Measurements from ENCODE around the gene KIFBP.
A peak's percentile ranks its signal among the peaks of the same experiment; 100 is the strongest.
"Not testable (repeated sequence)": the region's sequence is repeated elsewhere in the genome, so short reads cannot be mapped to it uniquely, and the experiment has no call there.

The KIFBP gene, protein sequence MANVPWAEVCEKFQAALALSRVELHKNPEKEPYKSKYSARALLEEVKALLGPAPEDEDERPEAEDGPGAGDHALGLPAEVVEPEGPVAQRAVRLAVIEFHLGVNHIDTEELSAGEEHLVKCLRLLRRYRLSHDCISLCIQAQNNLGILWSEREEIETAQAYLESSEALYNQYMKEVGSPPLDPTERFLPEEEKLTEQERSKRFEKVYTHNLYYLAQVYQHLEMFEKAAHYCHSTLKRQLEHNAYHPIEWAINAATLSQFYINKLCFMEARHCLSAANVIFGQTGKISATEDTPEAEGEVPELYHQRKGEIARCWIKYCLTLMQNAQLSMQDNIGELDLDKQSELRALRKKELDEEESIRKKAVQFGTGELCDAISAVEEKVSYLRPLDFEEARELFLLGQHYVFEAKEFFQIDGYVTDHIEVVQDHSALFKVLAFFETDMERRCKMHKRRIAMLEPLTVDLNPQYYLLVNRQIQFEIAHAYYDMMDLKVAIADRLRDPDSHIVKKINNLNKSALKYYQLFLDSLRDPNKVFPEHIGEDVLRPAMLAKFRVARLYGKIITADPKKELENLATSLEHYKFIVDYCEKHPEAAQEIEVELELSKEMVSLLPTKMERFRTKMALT
- total RNA-seq, result 9.9 to 17.3 (median 14.1) reads per million in 4 donors

DNA sequence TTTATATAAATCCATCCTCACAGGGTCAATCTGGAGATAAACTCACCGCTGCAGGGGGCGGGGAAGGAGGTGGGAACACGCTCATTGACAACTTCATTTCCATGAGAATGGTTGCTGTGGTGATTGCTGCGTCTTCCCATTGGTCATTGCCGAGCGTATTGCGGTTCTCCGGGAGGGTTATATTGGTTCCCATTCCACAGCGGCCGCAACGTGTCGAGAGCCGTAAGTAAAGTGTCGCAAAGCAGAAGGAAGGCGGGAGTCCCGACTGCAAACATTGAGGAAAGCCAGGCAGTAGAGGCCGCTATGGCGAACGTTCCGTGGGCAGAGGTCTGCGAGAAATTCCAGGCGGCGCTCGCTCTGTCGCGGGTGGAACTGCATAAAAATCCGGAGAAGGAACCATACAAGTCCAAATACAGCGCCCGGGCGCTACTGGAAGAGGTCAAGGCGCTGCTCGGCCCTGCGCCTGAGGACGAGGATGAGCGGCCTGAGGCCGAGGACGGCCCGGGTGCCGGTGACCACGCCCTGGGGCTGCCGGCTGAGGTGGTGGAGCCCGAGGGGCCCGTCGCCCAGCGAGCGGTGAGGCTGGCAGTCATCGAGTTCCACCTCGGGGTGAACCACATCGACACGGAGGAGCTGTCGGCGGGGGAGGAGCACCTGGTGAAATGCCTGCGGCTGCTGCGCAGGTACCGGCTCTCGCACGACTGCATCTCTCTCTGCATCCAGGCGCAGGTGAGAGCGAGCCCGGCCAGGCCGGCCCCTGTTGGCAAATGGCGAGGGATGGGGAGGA, at the start of gene KIFBP:
KIFBP (plus strand) TSS at position 274 of the 787 bp plus-strand sequence; CDS start at position 304, 30 bp downstream.
- DNase-seq, result peak; percentile 66 to 90 (median 77)

DNA sequence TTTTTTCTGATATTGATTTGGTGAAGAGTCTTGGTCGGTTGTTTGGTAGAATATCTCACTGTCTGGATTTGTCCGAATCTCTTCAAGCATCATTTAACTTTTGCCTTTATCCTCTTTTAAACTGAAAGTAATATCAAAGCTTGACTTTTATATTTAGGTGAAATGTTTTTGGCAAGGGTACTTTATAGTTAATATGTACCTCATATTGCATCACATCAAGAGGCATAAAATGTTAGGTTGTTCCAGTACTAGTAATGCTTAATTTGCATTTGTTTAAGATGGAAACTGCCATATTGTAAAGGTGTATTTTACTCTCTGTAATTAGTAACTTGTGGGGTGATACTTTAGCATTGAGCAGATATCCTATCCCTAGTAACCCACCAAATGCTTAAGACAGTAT, 49.7 kb upstream of the KIFBP start:
- no peak for DNase-seq

DNA sequence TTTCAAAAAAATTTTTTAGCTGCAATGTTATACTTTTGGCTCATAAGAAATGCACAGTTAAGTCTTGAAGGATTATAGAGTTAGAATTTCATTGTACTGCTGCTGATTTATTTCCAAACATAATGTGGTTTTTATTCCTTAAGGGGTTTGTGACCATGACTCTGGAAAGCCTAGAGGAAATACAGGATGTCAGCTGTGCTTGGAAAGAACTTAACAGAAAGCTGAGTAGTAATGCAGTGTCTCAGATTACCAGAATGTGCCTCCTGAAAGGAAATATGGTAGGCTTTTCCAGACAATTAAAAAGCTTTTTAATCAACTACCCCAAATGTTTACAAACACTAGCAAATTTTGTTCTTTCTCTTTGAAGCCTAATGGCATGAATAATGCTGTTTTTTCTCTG, 47.7 kb upstream of the KIFBP start:
- DNase-seq, result not testable (repeated sequence)

DNA sequence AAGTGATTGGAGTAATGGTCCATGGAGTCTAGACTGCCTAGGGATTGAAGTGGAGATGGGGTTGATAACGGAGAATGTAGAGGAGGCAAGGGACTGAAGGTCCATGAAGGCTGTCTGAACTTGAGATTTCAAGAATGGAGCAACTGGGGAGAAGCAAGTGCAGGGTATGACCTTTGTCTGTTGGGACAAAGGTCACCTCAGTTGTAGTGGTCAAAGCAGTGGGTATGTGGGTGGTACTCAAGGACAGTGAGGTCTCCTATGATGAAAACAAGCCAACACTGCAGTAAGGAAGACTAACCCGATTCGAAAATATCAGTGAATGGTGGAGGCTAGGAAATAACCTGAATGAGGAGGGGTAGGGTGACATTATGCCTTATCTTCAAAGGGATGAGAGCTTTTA, 38.0 kb upstream of the KIFBP start:
- no peak for DNase-seq

DNA sequence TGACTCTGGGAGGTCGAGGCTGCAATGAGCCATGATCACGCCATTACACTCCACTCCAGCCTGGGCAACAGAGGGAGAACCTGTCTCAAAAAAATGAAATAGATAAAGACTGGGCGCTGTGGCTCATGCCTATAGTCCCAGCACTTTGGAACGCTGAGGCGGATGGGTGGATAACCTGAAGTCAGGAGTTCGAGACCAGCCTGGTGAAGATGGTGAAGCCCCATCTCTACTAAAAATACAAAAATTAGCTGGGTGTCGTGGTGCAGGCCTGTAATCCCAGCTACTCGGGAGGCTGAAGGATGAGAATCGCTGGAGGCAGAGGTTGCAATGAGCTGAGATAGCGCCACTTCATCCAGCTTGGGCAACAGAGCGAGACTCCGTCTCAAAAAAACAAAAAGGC, 33.7 kb upstream of the KIFBP start:
- DNase-seq, result no peak

DNA sequence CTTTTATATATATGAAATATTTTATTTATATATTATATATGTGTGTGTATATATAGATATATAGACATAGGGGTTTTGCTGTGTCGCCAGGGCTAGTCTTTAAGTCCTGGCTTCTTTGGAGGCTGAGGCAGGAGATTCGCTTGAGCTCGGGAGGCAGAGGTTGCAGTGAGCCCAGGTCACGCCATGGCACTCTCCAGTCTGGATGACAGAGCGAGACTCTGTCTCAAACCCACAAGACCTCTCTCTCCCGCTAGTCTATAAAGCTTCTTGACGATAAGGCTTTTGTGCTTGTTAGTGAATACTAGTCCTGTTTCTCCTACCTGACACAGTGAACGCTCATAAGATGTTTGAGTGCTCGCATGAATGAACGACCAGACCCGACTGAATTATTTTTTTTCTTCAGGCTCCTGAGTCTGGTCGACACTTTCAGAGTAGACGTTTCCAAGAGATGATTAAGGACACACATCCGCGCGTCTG, 33.2 kb upstream of the KIFBP start:
- peak in 1 of 5 donors; percentile 9 for DNase-seq

DNA sequence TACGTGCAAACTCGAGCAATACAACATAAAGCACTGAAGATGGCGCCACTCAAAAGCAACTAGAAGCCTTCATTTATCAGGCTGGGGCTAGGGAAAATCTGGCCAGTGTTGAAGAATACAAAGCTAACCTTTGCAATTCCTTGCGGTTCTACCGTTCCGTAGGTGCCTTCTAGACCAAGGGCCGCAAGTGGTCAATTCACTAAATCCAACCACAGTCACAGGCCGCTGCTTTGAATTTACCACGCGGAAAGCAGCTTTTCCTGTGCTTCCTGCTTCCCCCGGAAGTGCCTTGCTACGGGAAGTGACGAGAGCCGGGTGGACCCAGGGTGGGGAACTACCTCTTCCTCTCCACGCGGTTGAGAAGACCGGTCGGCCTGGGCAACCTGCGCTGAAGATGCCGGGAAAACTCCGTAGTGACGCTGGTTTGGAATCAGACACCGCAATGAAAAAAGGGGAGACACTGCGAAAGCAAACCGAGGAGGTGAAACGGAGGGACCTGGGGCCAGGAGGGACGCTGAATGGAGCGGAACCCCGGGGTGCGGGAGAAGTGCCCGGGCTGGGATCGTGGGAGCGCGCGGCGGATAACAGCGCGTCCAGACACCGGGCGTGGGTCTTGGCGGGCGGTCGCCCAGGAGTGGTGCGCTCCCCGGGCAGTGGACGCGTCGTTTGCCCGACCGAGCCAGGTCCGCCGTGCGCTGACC, 32.6 kb upstream of the KIFBP start, which contains the start of gene DDX21:
DDX21 (plus strand) TSS at position 339 of the 701 bp plus-strand sequence; CDS start at position 395, 56 bp downstream.
- peak; percentile 76 to 93 (median 82) for DNase-seq

DNA sequence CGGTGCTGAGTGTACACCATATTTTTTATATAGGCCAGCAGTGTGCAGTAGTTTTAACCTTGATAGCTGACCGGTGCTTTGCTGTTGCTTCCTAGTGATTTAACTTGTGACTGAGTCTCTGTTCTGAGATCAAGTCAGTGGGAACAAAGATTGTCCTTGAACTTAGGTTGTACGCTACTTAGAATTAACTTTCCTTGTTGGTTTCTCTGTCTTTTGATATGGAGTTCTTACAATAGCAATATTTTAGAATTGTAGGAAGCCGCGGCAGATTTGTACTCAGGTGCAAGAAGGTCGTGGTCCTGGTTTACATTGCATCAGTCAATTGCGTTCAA, 31.4 kb upstream of the KIFBP start:
- DNase-seq, result no peak

DNA sequence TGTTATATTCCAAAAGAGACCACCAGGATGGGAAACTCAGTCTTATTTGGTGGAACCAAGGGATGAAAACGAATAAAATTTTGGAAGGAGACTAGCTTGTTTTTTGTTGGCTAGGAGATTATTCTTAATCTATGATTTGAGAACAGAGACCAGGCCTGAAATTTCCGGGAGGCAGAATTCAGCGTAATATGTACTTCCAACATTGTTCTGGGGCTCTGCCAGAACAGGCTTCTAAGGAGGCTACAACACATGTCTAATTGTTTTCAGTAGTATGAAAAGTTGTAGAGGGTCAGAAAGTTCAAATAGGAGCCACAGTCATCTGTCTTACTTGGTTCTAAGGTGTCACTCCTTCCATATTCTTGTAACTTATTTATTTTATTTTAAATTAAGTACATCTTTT, 30.9 kb upstream of the KIFBP start:
- no peak for DNase-seq

DNA sequence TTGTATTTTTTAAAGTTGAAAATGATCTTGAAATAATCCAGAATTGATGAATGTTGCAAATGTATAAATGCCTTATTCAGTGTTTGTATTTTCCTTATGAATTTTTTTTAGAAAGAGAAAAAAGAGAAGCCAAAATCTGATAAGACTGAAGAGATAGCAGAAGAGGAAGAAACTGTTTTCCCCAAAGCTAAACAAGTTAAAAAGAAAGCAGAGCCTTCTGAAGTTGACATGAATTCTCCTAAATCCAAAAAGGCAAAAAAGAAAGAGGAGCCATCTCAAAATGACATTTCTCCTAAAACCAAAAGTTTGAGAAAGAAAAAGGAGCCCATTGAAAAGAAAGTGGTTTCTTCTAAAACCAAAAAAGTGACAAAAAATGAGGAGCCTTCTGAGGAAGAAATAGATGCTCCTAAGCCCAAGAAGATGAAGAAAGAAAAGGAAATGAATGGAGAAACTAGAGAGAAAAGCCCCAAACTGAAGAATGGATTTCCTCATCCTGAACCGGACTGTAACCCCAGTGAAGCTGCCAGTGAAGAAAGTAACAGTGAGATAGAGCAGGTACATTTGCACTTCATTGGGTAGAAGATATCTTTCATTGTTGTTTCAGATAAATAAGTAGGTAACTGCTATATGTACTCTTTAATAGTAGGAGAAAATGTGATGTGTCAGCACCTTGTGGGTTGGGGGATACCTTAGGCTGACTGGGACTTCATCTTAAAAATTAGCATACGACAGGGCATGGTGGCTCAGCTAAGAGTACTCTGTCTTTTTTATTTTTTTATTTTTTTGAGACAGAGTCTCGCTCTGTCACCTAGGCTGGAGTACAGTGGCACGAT, 28.7 kb upstream of the KIFBP start:
- DNase-seq, result no peak

DNA sequence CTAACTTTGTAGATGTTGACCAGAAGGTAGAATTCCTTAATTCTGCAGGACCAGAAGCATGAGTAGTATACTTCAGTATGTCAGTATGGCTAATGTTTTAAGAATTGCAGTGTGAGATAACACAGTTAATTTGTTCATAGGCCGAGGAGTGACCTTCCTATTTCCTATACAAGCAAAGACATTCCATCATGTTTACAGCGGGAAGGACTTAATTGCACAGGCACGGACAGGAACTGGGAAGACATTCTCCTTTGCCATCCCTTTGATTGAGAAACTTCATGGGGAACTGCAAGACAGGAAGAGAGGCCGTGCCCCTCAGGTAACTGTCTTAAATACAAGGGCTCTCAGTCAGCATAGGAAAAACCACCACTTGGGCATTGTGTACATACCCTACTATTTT, 25.5 kb upstream of the KIFBP start:
- no peak for DNase-seq

DNA sequence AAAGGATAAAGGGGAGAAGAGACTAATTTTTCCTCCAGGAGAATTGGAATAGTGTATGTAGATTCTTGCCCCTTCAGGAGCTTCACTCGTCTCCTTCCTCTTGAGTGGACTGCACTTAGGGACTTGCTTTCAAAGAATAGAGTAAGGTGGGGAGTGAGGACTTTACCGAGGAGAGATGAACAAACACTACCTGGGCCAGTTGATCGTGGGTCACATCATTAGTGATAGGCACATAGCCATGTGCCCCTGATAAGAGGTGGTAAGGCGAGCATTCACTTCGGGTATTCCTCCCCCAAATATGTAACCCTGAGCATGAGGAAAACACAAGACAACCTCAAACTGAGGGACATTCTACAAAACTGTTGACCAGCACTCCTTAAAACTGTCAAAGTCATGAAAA, 14.6 kb upstream of the KIFBP start:
- DNase-seq, result no peak

DNA sequence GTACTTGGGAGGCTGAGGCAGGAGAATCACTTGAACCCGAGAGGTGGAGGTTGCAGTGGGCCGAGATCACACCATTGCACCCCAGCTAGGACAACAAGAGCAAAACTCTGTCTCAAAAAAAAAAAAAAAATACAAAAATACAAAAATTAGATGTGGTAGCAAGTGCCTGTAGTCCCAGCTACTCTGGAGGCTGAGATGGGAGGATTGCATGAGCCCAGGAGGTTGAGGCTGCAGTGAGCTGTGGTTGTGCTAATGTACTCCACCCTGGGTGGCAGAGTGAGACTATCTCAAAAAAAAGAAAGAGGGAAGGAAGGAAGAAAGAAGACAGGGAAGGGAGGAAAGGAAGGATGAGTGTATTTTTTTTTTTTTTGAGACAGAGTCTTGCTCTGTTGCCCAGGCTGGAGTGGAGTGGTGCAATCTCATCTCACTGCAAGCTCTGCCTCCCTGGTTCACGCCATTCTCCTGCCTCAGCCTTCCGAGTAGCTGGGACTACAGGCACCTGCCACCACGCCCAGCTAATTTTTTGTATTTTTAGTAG, 12.6 kb upstream of the KIFBP start:
- DNase-seq, result not testable (repeated sequence)

DNA sequence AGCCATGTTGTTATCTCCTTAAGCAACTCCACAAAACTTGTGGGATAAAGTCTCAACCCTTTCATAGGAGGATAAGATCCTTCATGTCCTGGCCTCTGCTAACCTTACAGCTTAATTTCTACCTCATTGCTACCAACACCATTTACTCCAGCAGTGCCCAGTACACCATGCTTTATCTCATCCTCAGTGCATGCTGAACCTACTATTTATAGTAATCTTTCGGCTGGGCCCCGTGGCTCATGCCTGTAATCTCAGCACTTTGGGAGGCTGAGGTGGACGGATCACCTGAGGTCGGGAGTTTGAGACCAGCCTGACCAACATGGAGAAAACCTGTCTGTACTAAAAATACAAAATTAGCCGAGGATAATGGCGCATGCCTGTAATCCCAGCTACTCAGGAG, 8.9 kb upstream of the KIFBP start:
- DNase-seq, result not testable (repeated sequence)

DNA sequence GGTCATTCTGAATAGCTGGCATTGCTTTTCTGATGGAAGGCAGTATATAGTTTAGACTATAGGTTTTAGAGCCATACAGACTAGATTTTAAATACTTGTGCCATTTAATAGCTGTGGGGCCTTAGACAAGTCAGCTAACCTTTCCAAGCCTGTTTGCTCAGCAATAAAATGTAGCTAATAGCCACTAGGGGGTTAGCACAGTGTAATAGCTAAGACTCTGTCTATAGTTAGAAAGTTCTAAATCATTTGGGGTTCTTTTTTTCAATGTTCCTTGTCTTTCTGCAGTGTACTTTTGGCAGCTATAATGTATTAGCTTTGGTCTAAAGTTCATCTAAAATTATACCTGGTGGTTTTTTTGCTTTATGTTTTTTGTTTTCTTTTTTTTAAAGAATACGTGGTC, 7.5 kb upstream of the KIFBP start:
- DNase-seq, result no peak

DNA sequence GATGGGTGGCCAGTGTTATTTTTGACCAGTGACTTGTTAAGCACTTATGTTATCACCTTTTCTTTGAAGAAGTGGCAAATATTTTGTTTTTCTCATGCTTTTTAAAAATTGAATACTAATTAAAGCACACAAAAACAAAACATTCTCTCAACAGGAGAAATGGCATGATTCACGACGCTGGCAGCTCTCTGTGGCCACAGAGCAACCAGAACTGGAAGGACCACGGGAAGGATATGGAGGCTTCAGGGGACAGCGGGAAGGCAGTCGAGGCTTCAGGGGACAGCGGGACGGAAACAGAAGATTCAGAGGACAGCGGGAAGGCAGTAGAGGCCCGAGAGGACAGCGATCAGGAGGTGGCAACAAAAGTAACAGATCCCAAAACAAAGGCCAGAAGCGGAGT, 6.2 kb upstream of the KIFBP start:
- DNase-seq, result no peak

DNA sequence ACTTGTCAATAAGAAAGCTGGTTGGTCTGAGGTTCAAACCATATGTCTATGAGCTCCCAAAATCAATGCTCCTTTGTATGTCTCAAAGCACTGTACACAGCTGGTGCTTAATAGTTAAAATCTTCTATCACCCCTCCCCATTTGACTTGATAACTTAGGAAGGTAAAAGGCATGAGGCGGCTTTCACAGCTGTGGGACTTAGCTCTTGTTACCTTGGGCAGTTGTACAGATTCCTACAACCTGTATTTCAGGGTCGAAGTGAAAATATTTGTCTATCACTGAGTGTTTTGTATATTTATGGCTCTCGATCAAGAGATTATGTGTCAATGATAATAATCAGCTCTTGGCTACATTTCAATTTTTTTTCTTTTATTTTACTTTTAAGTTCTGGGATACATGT, 992 bp upstream of the KIFBP start:
- no peak for DNase-seq

DNA sequence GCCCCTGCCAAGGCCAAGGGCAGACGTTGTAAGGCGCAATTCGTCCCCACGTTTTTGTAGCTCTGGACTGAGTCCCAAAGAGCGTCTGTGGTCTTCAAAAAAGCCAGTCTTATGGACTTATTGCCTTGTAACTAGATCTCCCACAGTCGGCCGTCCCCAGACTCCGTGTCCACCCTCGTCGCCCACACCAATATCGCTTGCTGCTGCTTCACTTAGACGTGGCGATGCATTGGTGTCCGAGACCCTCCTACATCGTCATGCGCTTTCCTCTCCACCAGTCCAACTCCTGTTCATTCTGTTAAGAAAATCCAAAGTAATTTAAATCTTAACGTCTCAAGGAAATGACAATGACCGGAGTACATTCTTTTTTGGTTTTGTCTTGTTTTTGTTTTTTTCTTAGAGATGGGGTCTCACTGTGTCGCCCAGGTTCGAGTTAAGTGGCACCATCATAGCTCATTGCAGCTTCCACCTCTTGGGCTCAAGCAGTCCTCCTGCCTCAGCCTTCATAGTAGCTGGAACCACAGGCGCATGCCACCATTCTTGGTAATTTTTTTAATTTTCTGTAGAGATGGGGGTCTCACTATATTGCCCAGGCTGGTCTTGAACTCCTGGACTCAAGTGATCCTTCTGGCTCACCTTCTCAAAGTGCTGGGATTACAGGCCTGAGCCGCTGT, 851 bp downstream of the KIFBP start:
- DNase-seq, result no peak

DNA sequence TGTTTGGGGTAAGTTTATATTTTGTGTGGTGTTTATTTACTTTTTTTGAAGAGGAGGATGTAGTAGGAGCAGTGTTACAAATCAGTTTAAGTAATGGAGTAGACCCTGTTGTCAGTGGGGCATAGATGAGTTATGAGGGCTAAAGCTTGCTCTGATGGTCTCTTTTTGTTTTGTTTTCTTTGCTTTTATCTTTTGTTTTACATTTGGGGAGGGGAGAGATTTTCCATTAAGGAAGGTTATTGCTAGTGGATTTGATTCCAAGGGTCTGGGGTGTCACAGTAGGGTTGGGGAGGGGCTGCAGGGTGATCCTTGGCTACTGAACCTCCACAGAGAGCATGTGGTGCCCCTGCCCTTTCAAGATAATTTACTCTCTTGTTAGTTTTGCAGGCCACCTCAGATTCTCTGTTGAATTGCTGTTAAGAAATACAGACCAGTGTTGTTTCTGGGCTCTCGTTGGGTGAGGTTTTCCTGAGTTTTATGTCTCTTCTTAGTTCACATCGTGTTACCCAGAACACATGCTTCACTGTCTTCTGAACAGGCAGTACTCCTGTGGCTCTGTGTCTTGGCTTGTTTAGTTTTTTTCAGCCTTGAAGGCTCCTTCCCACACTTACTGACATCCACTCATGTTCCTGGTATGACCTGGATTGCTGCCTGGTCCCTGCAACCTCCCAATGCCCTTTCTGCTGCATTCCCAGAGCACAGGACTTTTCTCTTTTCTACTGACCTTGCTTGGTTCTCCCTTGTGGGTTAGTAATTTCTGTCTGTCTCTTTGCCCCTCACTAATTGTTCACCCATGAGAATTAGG, 4.2 kb downstream of the KIFBP start:
- DNase-seq, result no peak

DNA sequence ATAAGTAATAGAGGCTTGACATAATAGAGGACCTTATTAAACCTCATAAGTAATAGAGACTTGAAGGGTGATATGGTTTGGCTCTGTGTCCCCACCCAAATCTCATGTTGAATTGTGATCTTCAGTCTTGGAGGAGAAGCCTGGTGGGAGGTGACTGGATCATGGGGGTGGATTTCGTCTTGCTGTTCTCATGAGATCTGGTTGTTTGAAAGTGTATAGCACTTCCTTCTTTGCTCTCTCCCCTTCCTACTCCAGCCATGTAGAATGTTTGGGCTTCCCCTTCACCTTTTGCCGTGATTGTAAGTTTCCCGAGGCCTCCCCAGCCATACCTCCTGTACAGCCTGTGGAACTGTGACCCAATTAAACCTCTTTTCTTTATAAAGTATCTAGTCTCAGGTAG, 8.6 kb downstream of the KIFBP start:
- DNase-seq, result no peak
